IMR-90 (cell line): ENCODE measurements around the gene WWP2. TPM values are rescaled to one million over a fixed set of nuclear protein-coding genes. Genes with fewer than 3 reads are reported as not detected.

ENCODE experiments used
- ATAC-seq: fragments of 200-7000 bp; cut with Tn5 transposase; 2 replicates; pipeline ENCODE4 v1.9.1; 2020; ENCODE audit warnings: low read depth, mild to moderate bottlenecking, moderate library complexity
- BruUV-seq: library from RNA; stranded (reverse); fragments of 400-500 nt; replicated peaks from 2 replicates; lab custom pipeline; 2021; lab: Mats Ljungman, UMichigan
- CTCF ChIA-PET: fragments of 300-600 bp; formaldehyde crosslinking; extraction: SDS; loops from one replicate; lab custom pipeline; 2021; ENCODE audit warnings: antibody characterized with exemption; lab: Yijun Ruan, JAX
- POLR2A ChIA-PET: fragments of 300-600 bp; sonication (Branson Sonifier 250); formaldehyde crosslinking; loops from one replicate; lab custom pipeline; 2022; ENCODE audit warnings: antibody characterized with exemption; ENCODE audit not compliant: unreplicated experiment; lab: Charles Lee
- DNase-seq: peaks from one replicate; pipeline ENCODE4 v3.0.0; 2013
- H2AFZ ChIP-seq: replicated peaks from 2 replicates; pipeline ENCODE3; 2013; ENCODE audit warnings: low read length, mild to moderate bottlenecking; ENCODE audit not compliant: poor library complexity
- H2AK5ac ChIP-seq: 2 replicates; pipeline ENCODE4 v1.6.1; 2013; ENCODE audit warnings: low read depth, low read length, inconsistent platforms
- H2AK9ac ChIP-seq: replicated peaks from 2 replicates; pipeline ENCODE3; 2013; ENCODE audit warnings: mild to moderate bottlenecking, low read depth, low read length, moderate library complexity; ENCODE audit not compliant: poor library complexity
- H2BK120ac ChIP-seq: 2 replicates; pipeline ENCODE4 v1.6.1; 2013; ENCODE audit warnings: low read depth, low read length, inconsistent platforms
- H2BK15ac ChIP-seq: 3 replicates; pipeline ENCODE4 v1.6.1; 2013; ENCODE audit warnings: low read depth, low read length, inconsistent platforms
- H2BK20ac ChIP-seq: 2 replicates; pipeline ENCODE4 v1.6.1; 2013; ENCODE audit warnings: low read depth, mild to moderate bottlenecking, inconsistent platforms, low read length, moderate library complexity
- H2BK5ac ChIP-seq: 2 replicates; pipeline ENCODE4 v1.6.1; 2013; ENCODE audit warnings: mild to moderate bottlenecking, low read depth, low read length, inconsistent platforms; ENCODE audit not compliant: poor library complexity, severe bottlenecking
- H3K14ac ChIP-seq: replicated peaks from 2 replicates; pipeline ENCODE4 v1.6.1; 2013; ENCODE audit warnings: low read depth, low read length, inconsistent platforms
- H3K18ac ChIP-seq: 2 replicates; pipeline ENCODE4 v1.6.1; 2013; ENCODE audit warnings: low read depth, low read length, control low read depth
- H3K23ac ChIP-seq: 2 replicates; pipeline ENCODE4 v1.6.1; 2013; ENCODE audit warnings: low read depth, low read length, inconsistent platforms
- H3K27ac ChIP-seq: 2 replicates; pipeline ENCODE4 v1.5.1; 2013; ENCODE audit warnings: mild to moderate bottlenecking, control low read depth, low read length; ENCODE audit not compliant: insufficient read depth
- H3K27me3 ChIP-seq: 2 replicates; pipeline ENCODE4 v1.6.1; 2013; ENCODE audit warnings: low read length; ENCODE audit not compliant: control insufficient read depth, insufficient read depth
- H3K36me3 ChIP-seq: 2 replicates; pipeline ENCODE4 v1.6.1; 2013; ENCODE audit warnings: low read length, mixed read lengths; ENCODE audit not compliant: control insufficient read depth, insufficient read depth
- H3K4ac ChIP-seq: 2 replicates; pipeline ENCODE4 v1.6.1; 2013; ENCODE audit warnings: low read depth, low read length, inconsistent platforms
- H3K4me1 ChIP-seq: 2 replicates; pipeline ENCODE4 v1.6.1; 2013; ENCODE audit warnings: low read length, mixed read lengths; ENCODE audit not compliant: control insufficient read depth, insufficient read depth
- H3K4me2 ChIP-seq: 2 replicates; pipeline ENCODE4 v1.6.1; 2013; ENCODE audit warnings: low read depth, mild to moderate bottlenecking, control low read depth, low read length, moderate library complexity
- H3K4me3 ChIP-seq: 2 replicates; pipeline ENCODE4 v1.5.1; 2013; ENCODE audit warnings: low read depth, mild to moderate bottlenecking, control low read depth, low read length, moderate library complexity; ENCODE audit not compliant: insufficient read depth
- H3K56ac ChIP-seq: 2 replicates; pipeline ENCODE4 v1.6.1; 2013; ENCODE audit warnings: low read length, inconsistent platforms; ENCODE audit not compliant: insufficient read depth; ENCODE audit errors: extremely low read depth
- H3K79me1 ChIP-seq, 2 experiments: 2 replicates each; pipeline ENCODE4 v1.6.1; 2013; ENCODE audit warnings: low read length in 2 of 2, inconsistent platforms in 1 of 2, low read depth in 1 of 2
- H3K9ac ChIP-seq: 2 replicates; pipeline ENCODE4 v1.6.1; 2013; ENCODE audit warnings: low read depth, low read length, control low read depth
- H3K9me1 ChIP-seq: 2 replicates; pipeline ENCODE4 v1.6.1; 2013; ENCODE audit warnings: low read length, inconsistent platforms; ENCODE audit not compliant: insufficient read depth
- H3K9me3 ChIP-seq: 2 replicates; pipeline ENCODE4 v1.6.1; 2013; ENCODE audit warnings: low read length; ENCODE audit not compliant: control insufficient read depth, insufficient read depth
- H4K20me1 ChIP-seq: 2 replicates; pipeline ENCODE4 v1.6.1; 2013; ENCODE audit warnings: low read length, inconsistent platforms; ENCODE audit not compliant: insufficient read depth
- H4K5ac ChIP-seq: 2 replicates; pipeline ENCODE4 v1.6.1; 2013; ENCODE audit warnings: mild to moderate bottlenecking, low read depth, low read length, control low read depth
- H4K8ac ChIP-seq, 2 experiments: 2 replicates each; pipeline ENCODE4 v1.6.1; 2013; ENCODE audit warnings: low read depth in 2 of 2, low read length in 2 of 2, control low read depth in 1 of 2, inconsistent platforms in 1 of 2
- H4K91ac ChIP-seq: 2 replicates; pipeline ENCODE4 v1.6.1; 2013; ENCODE audit warnings: low read depth, low read length, inconsistent platforms; ENCODE audit not compliant: insufficient read depth
- RAD21 ChIP-seq: IDR thresholded peaks from 2 replicates; pipeline ENCODE4 v1.6.1; 2012; ENCODE audit warnings: low read length, improper control_type of control experiment
- RCOR1 ChIP-seq: IDR thresholded peaks from 2 replicates; pipeline ENCODE4 v1.6.1; 2012; ENCODE audit warnings: mild to moderate bottlenecking, low read length, improper control_type of control experiment; ENCODE audit not compliant: insufficient replicate concordance
- SMC3 ChIP-seq: fragments of 150-350 bp; IDR thresholded peaks from 2 replicates; pipeline ENCODE4 v1.6.1; 2016; ENCODE audit warnings: low read depth, mild to moderate bottlenecking, antibody characterized with exemption, low read length, moderate library complexity
- WGBS, 2 experiments: methylation state at CpG; one replicate each; pipeline versions ENCODE4 v1.1.5 to v1.1.7; 2013; ENCODE audit warnings: missing lambda C conversion rate in 2 of 2; ENCODE audit not compliant: insufficient read length in 1 of 2; ENCODE audit errors: extremely low coverage in 2 of 2; 5-methylcytosine and 5-hydroxymethylcytosine counted together
- dilution Hi-C: fragments of 300-500 bp; cut with HindIII; formaldehyde crosslinking; loops from one replicate; pipeline ENCODE4 v1.14.3; 2018; ENCODE audit warnings: low sequenced_read_pairs; ENCODE audit not compliant: unreplicated experiment
- in situ Hi-C: fragments of 300-500 bp; cut with MboI; formaldehyde crosslinking; loops from 3 replicates; pipeline ENCODE4 v1.14.3; 2019; ENCODE audit warnings: low sequenced_read_pairs, inconsistent platforms, mixed read lengths
- intact Hi-C: fragments of 100-400 bp; cut with micrococcal nuclease; formaldehyde crosslinking; loops from 2 replicates; pipeline ENCODE4 v1.10.0; 2022
- polyA plus RNA-seq, 3 experiments: library from polyadenylated mRNA; depleted of rRNA; stranded (reverse); fragments of >200 nt; gene quantifications; 2 replicates each; pipeline ENCODE4 v1.2.3, GENCODE V29; 2012; ENCODE audit warnings: low replicate concordance in 1 of 3
- total RNA-seq: library from RNA; depleted of rRNA; stranded (reverse); fragments of >200 nt; gene quantifications from 2 replicates; pipeline ENCODE4 v1.2.3, GENCODE V29; 2012
- TF ChIP-seq, protein P1 (sequence below): conservative IDR thresholded peaks from 2 replicates; pipeline ENCODE4 v1.5.1; 2012; ENCODE audit warnings: mild to moderate bottlenecking, low read depth, low read length, improper control_type of control experiment

WWP2 gene
- total and polyA plus RNA-seq, 2 of the 4 experiments (the other 2 are of a cell fraction) = 12.7 to 13.7 TPM

DNA sequence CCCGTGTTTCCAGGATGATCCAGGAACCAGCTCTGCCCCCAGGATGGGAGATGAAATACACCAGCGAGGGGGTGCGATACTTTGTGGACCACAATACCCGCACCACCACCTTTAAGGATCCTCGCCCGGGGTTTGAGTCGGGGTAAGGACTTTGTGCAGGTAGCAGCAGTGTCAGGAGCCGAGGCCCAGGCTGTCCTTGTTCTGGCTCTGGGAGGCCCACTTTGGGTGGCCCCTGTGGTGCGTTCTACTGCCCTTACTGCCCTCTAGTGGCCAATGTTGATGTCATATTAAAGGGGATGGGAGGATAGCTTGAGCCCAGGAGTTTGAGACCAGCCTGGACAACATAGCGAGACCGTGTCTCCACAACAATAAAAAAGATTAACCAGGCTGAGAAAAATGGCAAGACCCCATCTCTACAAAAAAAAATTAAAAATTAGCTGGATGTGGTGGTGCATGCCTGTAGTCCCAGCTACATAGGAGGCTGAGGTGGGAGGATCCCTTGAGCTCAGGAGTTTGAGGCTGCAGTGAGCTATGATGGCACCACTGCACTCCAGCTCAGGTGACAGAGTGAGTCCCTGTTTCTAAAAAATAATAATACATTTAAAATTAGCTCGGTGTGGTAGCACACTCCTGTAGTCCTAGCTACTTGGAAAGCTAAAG, 168.1 kb downstream of the WWP2 start:
- ATAC-seq (peak; percentile 93), DNase-seq (peak; percentile 60)
- Histone ChIP-seq H3K79me1 (peaks cover 0 to 17% of the 10 kb centered on the region in 2 experiments; a peak in 3 of 4 replicates), H4K5ac (no peak overlapping the region), H3K36me3 (peaks cover 24% of the 10 kb centered on the region), H3K27me3 (no peaks in the 10 kb centered on the region), H2BK5ac (no peak overlapping the region), H3K27ac (no peak overlapping the region), H3K9ac (no peak overlapping the region), H2AK5ac (peak overlapping the region; percentile 29; the same call in 1 of the 2 replicates), H4K91ac (peak overlapping the region; percentile 33; the same call in 1 of the 2 replicates), H2AK9ac (peak overlapping the region; percentile 92), H3K4me2 (no peak overlapping the region), H3K4ac (peak overlapping the region; percentile 20; the same call in 1 of the 2 replicates), H4K8ac (peak overlapping the region in 1 of 2 experiments; percentile 52; a peak in 1 of 4 replicates), H3K9me1 (peaks cover 8% of the 10 kb centered on the region; the same call in 1 of the 2 replicates), H3K4me3 (no peak overlapping the region), H3K9me3 (no peaks in the 10 kb centered on the region), H2BK15ac (no peak overlapping the region), H4K20me1 (no peaks in the 10 kb centered on the region), H3K14ac (no peak overlapping the region), H3K4me1 (peaks cover 6% of the 10 kb centered on the region), H3K18ac (no peak overlapping the region), H2AFZ (peak overlapping the region; percentile 82), H3K23ac (no peak overlapping the region), H2BK120ac (no peak overlapping the region), H3K56ac (no peak overlapping the region), H2BK20ac (no peak overlapping the region)
- in situ Hi-C loops = loop anchor here (5.0 kb wide), 1 partner anchor 133 kb away; no protein-coding TSS in a partner anchor
- intact Hi-C loops = loop anchor here (1.0 to 5.0 kb wide), 2 partner anchors 134 to 218 kb away; no protein-coding TSS in a partner anchor
- dilution Hi-C loops = no loop called here
- WGBS, 2 experiments = no CpG with 5 or more reads among the region's 12 CpGs
- ChIA-PET POLR2A (no interaction called here), CTCF (interaction anchor here (0.6 to 1.6 kb wide), 13 partner anchors 12 to 168 kb away, joined by 3 to 21 read pairs (median 4); partner anchors contain the start of gene WWP2)
- TF ChIP-seq SMC3 (peak; percentile 91), RCOR1 (no peak), RAD21 (peak; percentile 89)
- TF ChIP-seq, protein P1, sequence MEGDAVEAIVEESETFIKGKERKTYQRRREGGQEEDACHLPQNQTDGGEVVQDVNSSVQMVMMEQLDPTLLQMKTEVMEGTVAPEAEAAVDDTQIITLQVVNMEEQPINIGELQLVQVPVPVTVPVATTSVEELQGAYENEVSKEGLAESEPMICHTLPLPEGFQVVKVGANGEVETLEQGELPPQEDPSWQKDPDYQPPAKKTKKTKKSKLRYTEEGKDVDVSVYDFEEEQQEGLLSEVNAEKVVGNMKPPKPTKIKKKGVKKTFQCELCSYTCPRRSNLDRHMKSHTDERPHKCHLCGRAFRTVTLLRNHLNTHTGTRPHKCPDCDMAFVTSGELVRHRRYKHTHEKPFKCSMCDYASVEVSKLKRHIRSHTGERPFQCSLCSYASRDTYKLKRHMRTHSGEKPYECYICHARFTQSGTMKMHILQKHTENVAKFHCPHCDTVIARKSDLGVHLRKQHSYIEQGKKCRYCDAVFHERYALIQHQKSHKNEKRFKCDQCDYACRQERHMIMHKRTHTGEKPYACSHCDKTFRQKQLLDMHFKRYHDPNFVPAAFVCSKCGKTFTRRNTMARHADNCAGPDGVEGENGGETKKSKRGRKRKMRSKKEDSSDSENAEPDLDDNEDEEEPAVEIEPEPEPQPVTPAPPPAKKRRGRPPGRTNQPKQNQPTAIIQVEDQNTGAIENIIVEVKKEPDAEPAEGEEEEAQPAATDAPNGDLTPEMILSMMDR = peak; percentile 74
- BruUV-seq = no TSS peak
